ENCODE measurements around the gene HELZ2. TPM values are rescaled to one million over a fixed set of nuclear protein-coding genes. Genes with fewer than 3 reads are reported as not detected.

HELZ2 gene
- total and polyA plus RNA-seq, 9 donors = 1.8 to 19.6 (median 13.0) TPM

GRCh38 chr20:63591147-63591533 is 17.1 kb upstream of the HELZ2 start:
- Histone ChIP-seq H3K4me3 (no peak overlapping the region), H3K27ac (no peak overlapping the region), H3K4me1 (ENCODE audit: insufficient read depth) (no peaks in the 10 kb centered on the region), H3K9me3 (no peaks in the 10 kb centered on the region), H3K27me3 (no peaks in the 10 kb centered on the region), H3K36me3 (no peaks in the 10 kb centered on the region)
- no peak for DNase-seq
- TF ChIP-seq EP300 (IDR thresholded peaks at IDR 0.05) = no peak
- TF ChIP-seq POLR2A (IDR thresholded peaks at IDR 0.05) = no peak
- TF ChIP-seq CTCF (IDR thresholded peaks at IDR 0.05) = no peak
- intact Hi-C loops (cut with DNase I) = no loop called here
- WGBS, 3 donors = 91 to 93% (median 92%) methylated on average over 4 of the region's 4 CpGs

GRCh38 chr20:63590218-63591146 is 16.4 kb upstream of the HELZ2 start:
- no peaks in the 10 kb centered on the region for H3K4me1 ChIP-seq (ENCODE audit: insufficient read depth)
- no peak for TF ChIP-seq POLR2A (IDR thresholded peaks at IDR 0.05)
- no peak for TF ChIP-seq EP300 (IDR thresholded peaks at IDR 0.05)
- TF ChIP-seq CTCF (IDR thresholded peaks at IDR 0.05) = no peak
- no peak overlapping the region for H3K4me3 ChIP-seq
- 89 to 91% (median 90%) methylated on average over 42 to 52 of the region's 52 CpGs for whole genome bisulfite sequencing, 3 donors
- no peak overlapping the region for H3K27ac ChIP-seq
- no peaks in the 10 kb centered on the region for H3K36me3 ChIP-seq
- DNase-seq = no peak
- intact Hi-C loops (cut with DNase I) = no loop called here
- H3K9me3 ChIP-seq = no peaks in the 10 kb centered on the region
- no peaks in the 10 kb centered on the region for H3K27me3 ChIP-seq

- Histone ChIP-seq H3K27ac (no peak overlapping the region), H3K4me1 (ENCODE audit: insufficient read depth) (no peaks in the 10 kb centered on the region), H3K27me3 (no peaks in the 10 kb centered on the region), H3K36me3 (no peaks in the 10 kb centered on the region), H3K9me3 (no peaks in the 10 kb centered on the region), H3K4me3 (no peak overlapping the region)
- WGBS, 3 donors = 82 to 86% (median 84%) methylated on average over 38 of the region's 38 CpGs
- no peak for DNase-seq
- TF ChIP-seq CTCF (IDR thresholded peaks at IDR 0.05) (no peak), EP300 (IDR thresholded peaks at IDR 0.05) (no peak), POLR2A (IDR thresholded peaks at IDR 0.05) (no peak)
- intact Hi-C loops (cut with DNase I) = no loop called here
Observed at GRCh38 chr20:63589261-63590217, 15.5 kb upstream of the HELZ2 start.

- intact Hi-C loops (cut with DNase I) = no loop called here
- no peaks in the 10 kb centered on the region for H3K27me3 ChIP-seq
- WGBS, 3 donors = 83 to 91% (median 89%) methylated on average over 9 to 11 of the region's 11 CpGs
- DNase-seq = no peak
- TF ChIP-seq EP300 (IDR thresholded peaks at IDR 0.05) (no peak), CTCF (IDR thresholded peaks at IDR 0.05) (no peak), POLR2A (IDR thresholded peaks at IDR 0.05) (no peak)
- no peaks in the 10 kb centered on the region for H3K36me3 ChIP-seq
- peaks cover 2% of the 10 kb centered on the region for H3K4me1 ChIP-seq (ENCODE audit: insufficient read depth)
- H3K4me3 ChIP-seq = no peak overlapping the region
- no peak overlapping the region for H3K27ac ChIP-seq
- H3K9me3 ChIP-seq = no peaks in the 10 kb centered on the region
Observed at GRCh38 chr20:63588641-63589041, 14.6 kb upstream of the HELZ2 start.
